Gastroesophageal sphincter (tissue), 4 donors: ENCODE results near the gene NRARP. TPM values are rescaled to one million over a fixed set of nuclear protein-coding genes. Genes with fewer than 3 reads are reported as not detected.
A peak's percentile ranks its signal among the peaks of the same experiment; 100 is the strongest.

Source experiments
- ATAC-seq: fragments of 150-250 bp; one replicate; pipeline ENCODE4 v1.9.1; 2016; ENCODE audit warnings: mild to moderate bottlenecking, moderate library complexity
- H3K27ac ChIP-seq, 4 donors: fragments of 200-600 bp; sonication (generic) in 3 of 4; 1 replicate in 3 of 4; 2 replicates in 1 of 4; pipeline ENCODE4 v1.5.1; 2016 to 2019
- H3K27me3 ChIP-seq: fragments of 200-600 bp; sonication (generic); one replicate; pipeline ENCODE4 v1.5.1; 2019
- H3K36me3 ChIP-seq, 2 donors: fragments of 200-600 bp; sonication (generic); one replicate each; pipeline ENCODE4 v1.5.1; 2019; ENCODE audit warnings: control low read depth in 1 of 2
- H3K4me1 ChIP-seq, 3 donors: fragments of 200-600 bp; sonication (generic); 1 replicate in 2 of 3; 2 replicates in 1 of 3; pipeline ENCODE4 v1.5.1; 2016 to 2019; ENCODE audit warnings: control low read depth in 2 of 3
- H3K4me3 ChIP-seq, 2 donors: fragments of 200-600 bp; sonication (generic); one replicate each; pipeline ENCODE4 v1.5.1; 2019; ENCODE audit warnings: mild to moderate bottlenecking in 1 of 2, moderate library complexity in 1 of 2
- H3K9me3 ChIP-seq, 3 donors: fragments of 200-600 bp; sonication (generic); one replicate each; pipeline ENCODE4 v1.5.1; 2017 to 2019; ENCODE audit warnings: control low read depth in 2 of 3
- EP300 ChIP-seq: sonication (generic); formaldehyde crosslinking; IDR thresholded peaks from one replicate; pipeline ENCODE4 v1.6.1; 2017; ENCODE audit warnings: antibody characterized with exemption, mild to moderate bottlenecking
- POLR2A ChIP-seq, 2 donors: fragments of 450-650 bp; IDR thresholded peaks; one replicate each; pipeline ENCODE4 v1.6.1; 2017; ENCODE audit warnings: antibody characterized with exemption in 2 of 2, mild to moderate bottlenecking in 2 of 2, moderate library complexity in 1 of 2
- POLR2AphosphoS5 ChIP-seq: sonication (generic); formaldehyde crosslinking; IDR thresholded peaks from one replicate; pipeline ENCODE4 v1.6.1; 2017; ENCODE audit warnings: antibody characterized with exemption
- WGBS, 2 donors: methylation state at CpG; one replicate each; pipeline ENCODE4 v1.1.5; 2018; ENCODE audit warnings: low coverage in 1 of 2; 5-methylcytosine and 5-hydroxymethylcytosine counted together
- total RNA-seq, 4 donors: library from RNA; depleted of rRNA; stranded (reverse); fragments of >200 nt; gene quantifications; one replicate each; pipeline ENCODE4 v1.1.0, GENCODE V29; 2016
- TF ChIP-seq, protein P1 (sequence below), 4 experiments: fragments of 200-600 bp in 2 of 4; fragments of 450-650 bp in 2 of 4; sonication (generic) in 1 of 4; IDR thresholded peaks; one replicate each; pipeline ENCODE4 v1.5.1; 2017 to 2019; ENCODE audit warnings: antibody characterized with exemption in 4 of 4, mild to moderate bottlenecking in 2 of 4, moderate library complexity in 2 of 4

The NRARP gene
- total RNA-seq, 4 donors from 2014 or later = 3.8 to 11.3 (median 4.3) TPM

DNA sequence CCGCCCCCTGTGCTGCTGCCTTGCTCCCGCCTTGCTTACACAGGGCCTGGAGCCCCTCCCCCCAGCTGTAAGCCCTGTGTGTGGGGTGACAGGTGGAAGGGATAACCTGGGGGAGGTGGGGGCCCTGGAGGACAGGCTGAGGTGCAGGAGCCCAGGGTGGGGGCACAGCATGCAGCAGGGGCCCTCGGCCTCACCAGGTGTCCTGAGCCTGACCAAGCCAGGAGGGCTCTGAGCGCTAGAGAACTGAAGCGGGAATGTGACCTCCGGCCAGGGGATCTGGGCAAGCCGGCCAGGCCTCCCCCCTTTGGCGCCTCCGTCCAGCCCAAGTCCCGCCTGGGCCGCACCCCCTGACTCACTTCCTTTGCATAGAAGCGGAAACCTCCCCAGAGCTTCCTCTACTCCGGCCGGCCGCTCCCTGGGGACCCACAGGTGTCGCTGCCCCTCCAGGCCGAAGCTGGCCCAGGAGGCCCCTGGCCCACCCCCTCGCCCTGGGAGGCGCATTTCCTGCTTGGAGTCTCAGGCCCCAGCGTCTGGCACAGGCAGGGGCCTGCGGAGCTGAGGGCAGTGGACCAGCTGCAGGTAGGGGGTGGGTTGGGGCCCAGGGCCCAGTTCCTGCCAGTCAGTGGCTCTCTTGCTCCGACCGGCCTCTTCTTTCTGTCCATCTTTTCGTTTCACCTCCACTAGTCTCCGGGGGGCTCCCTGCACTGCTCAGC, 24.6 kb downstream of the NRARP start, which contains the start of gene TOR4A:
TSS of gene TOR4A (plus strand) at position 398 of the 713 bp plus-strand sequence. CDS start 964 bp downstream, outside the sequence.
- H3K4me3 ChIP-seq = peak within 1 kb of the TSS; percentile 21 to 53
- TF ChIP-seq EP300 (no peak), POLR2A (IDR thresholded peaks at IDR 0.05) (peak; percentile 23 to 24), POLR2AphosphoS5 (peak; percentile 32)
- TF ChIP-seq, protein P1, sequence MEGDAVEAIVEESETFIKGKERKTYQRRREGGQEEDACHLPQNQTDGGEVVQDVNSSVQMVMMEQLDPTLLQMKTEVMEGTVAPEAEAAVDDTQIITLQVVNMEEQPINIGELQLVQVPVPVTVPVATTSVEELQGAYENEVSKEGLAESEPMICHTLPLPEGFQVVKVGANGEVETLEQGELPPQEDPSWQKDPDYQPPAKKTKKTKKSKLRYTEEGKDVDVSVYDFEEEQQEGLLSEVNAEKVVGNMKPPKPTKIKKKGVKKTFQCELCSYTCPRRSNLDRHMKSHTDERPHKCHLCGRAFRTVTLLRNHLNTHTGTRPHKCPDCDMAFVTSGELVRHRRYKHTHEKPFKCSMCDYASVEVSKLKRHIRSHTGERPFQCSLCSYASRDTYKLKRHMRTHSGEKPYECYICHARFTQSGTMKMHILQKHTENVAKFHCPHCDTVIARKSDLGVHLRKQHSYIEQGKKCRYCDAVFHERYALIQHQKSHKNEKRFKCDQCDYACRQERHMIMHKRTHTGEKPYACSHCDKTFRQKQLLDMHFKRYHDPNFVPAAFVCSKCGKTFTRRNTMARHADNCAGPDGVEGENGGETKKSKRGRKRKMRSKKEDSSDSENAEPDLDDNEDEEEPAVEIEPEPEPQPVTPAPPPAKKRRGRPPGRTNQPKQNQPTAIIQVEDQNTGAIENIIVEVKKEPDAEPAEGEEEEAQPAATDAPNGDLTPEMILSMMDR (IDR thresholded peaks at IDR 0.05) = peak in 1 of 4 experiments; percentile 16
- H3K4me1 ChIP-seq = peaks cover 0 to 42% (median 13%) of the 10 kb centered on the region in 3 donors
- H3K9me3 ChIP-seq = no peaks in the 10 kb centered on the region
- peak; percentile 83 for ATAC-seq
- peak within 1 kb of the TSS in 3 of 4 donors; percentile 78 to 85 (median 85) for H3K27ac ChIP-seq
- peaks cover 86% of the 10 kb centered on the region for H3K27me3 ChIP-seq
- 35% methylated on average over 3 of the region's 25 CpGs; no CpG with 5 or more reads in 1 of the 2 donors for WGBS, 2 donors
- H3K36me3 ChIP-seq = peaks cover 0 to 34% of the 10 kb centered on the region in 2 donors

DNA sequence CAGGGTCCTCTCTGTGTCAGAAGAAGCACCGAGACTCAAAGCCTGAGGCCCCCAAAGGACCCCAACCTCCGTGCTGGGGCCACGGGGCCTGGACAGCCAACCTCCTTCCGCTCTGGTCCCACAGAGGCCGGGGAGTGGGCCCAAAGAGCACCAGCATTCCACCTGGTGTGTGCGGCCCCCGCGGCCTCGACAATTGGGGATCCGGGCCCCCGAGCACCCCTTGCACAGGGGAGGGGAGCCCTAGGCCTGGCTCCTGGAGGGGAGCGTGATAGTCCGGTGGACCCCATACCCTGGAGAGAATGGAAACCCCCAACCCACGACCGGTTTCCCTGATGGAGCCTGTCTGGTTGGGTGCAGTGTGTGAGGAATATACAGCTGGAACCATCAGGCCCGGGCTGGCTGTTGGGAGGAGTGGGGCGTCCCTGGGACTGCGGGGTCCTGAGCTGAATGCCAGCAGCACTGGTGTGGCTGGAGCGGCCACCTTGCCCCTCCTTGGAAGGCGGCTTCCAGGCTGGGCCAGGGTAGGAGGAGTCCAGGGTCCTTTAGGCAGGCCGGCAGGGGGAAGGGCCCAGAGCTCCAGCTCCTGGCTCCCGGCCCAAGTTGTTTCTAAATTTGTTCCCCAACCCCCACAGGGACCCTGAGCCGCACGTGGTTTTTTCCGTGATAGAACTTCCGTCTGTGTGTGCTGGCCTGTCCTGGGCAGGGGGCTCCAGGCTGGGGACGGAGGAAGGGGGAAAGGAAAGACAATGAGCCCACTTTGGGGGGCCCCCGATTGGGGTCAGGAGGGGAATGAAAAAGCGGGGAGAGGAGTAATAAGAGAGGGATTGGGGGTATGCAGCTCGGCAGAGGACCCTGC, 25.4 kb downstream of the NRARP start:
- ATAC-seq = peak; percentile 54
- no peaks in the 10 kb centered on the region for H3K9me3 ChIP-seq
- H3K27ac ChIP-seq = peak overlapping the region in 3 of 4 donors; percentile 78 to 85 (median 85)
- H3K27me3 ChIP-seq = peaks cover 80% of the 10 kb centered on the region
- H3K4me1 ChIP-seq = peaks cover 0 to 42% (median 13%) of the 10 kb centered on the region in 3 donors
- H3K36me3 ChIP-seq = peaks cover 0 to 42% of the 10 kb centered on the region in 2 donors
- H3K4me3 ChIP-seq = peak overlapping the region in 1 of 2 donors; percentile 53
- TF ChIP-seq POLR2A (IDR thresholded peaks at IDR 0.05) (no peak), EP300 (no peak), POLR2AphosphoS5 (no peak)
- TF ChIP-seq, protein P1 (IDR thresholded peaks at IDR 0.05) = no peak
- 0% methylated on average over 3 of the region's 30 CpGs; no CpG with 5 or more reads in 1 of the 2 donors for WGBS, 2 donors

DNA sequence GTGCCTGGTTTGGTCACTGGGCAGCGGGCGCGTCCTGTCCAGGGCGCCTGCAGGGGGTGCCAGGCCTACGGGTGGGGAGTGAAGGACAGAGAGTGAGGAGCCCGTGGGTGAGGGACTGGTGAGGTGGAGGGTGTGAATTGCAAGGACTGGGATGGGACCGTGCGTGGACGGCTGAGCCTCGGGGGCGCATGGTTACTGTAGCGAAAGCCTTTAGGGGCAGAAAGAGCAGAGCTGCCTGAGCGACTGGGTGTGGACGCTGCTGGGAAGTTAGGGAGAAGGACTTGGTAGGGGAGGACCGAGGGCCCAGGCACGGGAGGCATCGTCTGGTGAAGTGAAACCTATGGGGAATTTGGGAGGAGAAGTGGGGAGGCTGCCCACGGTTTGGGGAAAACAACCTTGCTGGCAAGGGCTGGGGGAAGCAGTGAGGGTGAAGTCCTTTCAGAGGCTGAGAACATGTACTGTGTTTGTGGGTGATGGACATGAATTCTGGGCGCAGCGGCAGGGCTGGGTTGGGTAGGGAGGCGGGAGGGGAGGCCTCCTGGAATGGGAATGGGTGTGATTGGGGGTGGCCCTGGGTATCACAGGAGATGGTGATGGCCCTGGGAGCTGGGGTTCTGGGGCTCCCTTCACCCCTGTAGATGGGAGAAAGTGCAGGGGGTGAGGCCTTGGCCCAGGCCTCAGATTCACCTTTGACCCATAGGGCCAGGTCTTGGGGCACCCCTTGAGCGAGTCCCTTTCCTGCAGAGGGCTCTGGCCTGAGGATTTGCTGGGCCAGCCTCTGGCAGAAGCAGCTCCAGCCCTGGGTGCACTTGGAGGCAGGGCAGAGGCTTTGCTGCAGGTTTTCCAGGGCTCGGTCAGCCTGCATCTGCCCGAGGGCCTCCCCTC, 26.2 kb downstream of the NRARP start:
- Histone ChIP-seq H3K4me1 (peaks cover 0 to 34% (median 13%) of the 10 kb centered on the region in 3 donors), H3K4me3 (no peak overlapping the region), H3K36me3 (peaks cover 0 to 47% of the 10 kb centered on the region in 2 donors), H3K27ac (peak overlapping the region in 2 of 4 donors; percentile 85), H3K27me3 (peaks cover 71% of the 10 kb centered on the region), H3K9me3 (no peaks in the 10 kb centered on the region)
- TF ChIP-seq POLR2AphosphoS5 (no peak), EP300 (no peak), POLR2A (IDR thresholded peaks at IDR 0.05) (no peak)
- TF ChIP-seq, protein P1 (IDR thresholded peaks at IDR 0.05) = no peak
- WGBS, 2 donors = 76 to 83% methylated on average over 16 to 21 of the region's 24 CpGs
- no peak for ATAC-seq

DNA sequence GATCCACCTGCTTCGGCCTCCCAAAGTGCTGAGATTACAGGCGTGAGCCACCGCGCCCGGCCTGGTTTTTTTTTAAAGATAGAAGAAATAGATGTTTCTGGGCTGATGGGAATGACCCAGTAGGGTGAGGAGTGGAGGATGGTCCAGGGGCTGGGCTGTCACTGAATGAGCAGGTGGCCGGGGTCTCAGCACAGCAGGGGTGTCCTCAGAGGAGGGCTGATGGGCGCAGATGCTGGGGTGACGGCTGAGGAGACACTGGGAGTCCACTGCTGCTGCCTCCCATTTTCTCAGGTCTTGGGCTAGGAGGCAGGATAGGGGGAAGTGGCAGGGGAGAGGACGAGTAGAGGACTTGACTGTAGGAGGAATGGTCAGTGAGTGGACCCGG, 26.9 kb downstream of the NRARP start:
- Histone ChIP-seq H3K9me3 (no peaks in the 10 kb centered on the region), H3K4me3 (no peak overlapping the region), H3K27me3 (peaks cover 65% of the 10 kb centered on the region), H3K4me1 (peaks cover 0 to 28% (median 13%) of the 10 kb centered on the region in 3 donors), H3K36me3 (peaks cover 0 to 51% of the 10 kb centered on the region in 2 donors), H3K27ac (no peak overlapping the region)
- TF ChIP-seq POLR2AphosphoS5 = no peak
- TF ChIP-seq, protein P1 (IDR thresholded peaks at IDR 0.05) = no peak
- TF ChIP-seq POLR2A (IDR thresholded peaks at IDR 0.05) = no peak
- no peak for TF ChIP-seq EP300
- no peak for ATAC-seq
- 50 to 82% methylated on average over 2 to 6 of the region's 10 CpGs for WGBS, 2 donors
